Prostate gland (tissue), 2 donors: ENCODE measurements around the gene PYCR2. TPM values are rescaled to one million over a fixed set of nuclear protein-coding genes. Genes with fewer than 3 reads are reported as not detected.
A peak's percentile ranks its signal among the peaks of the same experiment; 100 is the strongest.

Experiments
- DNase-seq: peaks from one replicate; pipeline ENCODE4 v3.0.0-alpha.2; 2019; ENCODE audit warnings: low spot score
- H3K27ac ChIP-seq, 2 donors: fragments of 200-600 bp; sonication (generic); 2 replicates each; pipeline ENCODE4 v1.5.1; 2017 to 2019
- H3K27me3 ChIP-seq: fragments of 200-600 bp; sonication (generic); replicated peaks from 2 replicates; pipeline ENCODE4 v1.5.1; 2019; ENCODE audit not compliant: insufficient read depth
- H3K36me3 ChIP-seq, 2 donors: fragments of 200-600 bp; sonication (generic); 1 replicate in 1 of 2; 2 replicates in 1 of 2; pipeline versions ENCODE4 v1.5.1 to v1.8.1; 2017 to 2019
- H3K4me1 ChIP-seq: fragments of 200-600 bp; sonication (generic); replicated peaks from 2 replicates; pipeline ENCODE4 v1.5.1; 2019
- H3K4me3 ChIP-seq, 2 donors: fragments of 200-600 bp; sonication (generic); 2 replicates each; pipeline ENCODE4 v1.5.1; 2017 to 2019
- H3K9me3 ChIP-seq: fragments of 200-600 bp; sonication (generic); 2 replicates; pipeline ENCODE4 v1.5.1; 2017
- CTCF ChIP-seq, 4 experiments: fragments of 200-600 bp in 2 of 4; fragments of 450-650 bp in 2 of 4; sonication (generic) in 2 of 4; IDR thresholded peaks; 1 replicate in 3 of 4; 2 replicates in 1 of 4; pipeline ENCODE4 v1.5.1; 2016 to 2019; ENCODE audit warnings: antibody characterized with exemption in 4 of 4, mild to moderate bottlenecking in 2 of 4, moderate library complexity in 2 of 4
- POLR2A ChIP-seq: fragments of 450-650 bp; IDR thresholded peaks from one replicate; pipeline ENCODE4 v1.6.1; 2016; ENCODE audit warnings: antibody characterized with exemption, mild to moderate bottlenecking
- POLR2AphosphoS5 ChIP-seq: sonication (generic); formaldehyde crosslinking; IDR thresholded peaks from one replicate; pipeline ENCODE4 v1.6.1; 2017; ENCODE audit warnings: antibody characterized with exemption
- WGBS: methylation state at CpG from one replicate; pipeline ENCODE4 v1.1.5; 2018; 5-methylcytosine and 5-hydroxymethylcytosine counted together
- intact Hi-C: fragments of 100-400 bp; cut with DNase I; formaldehyde crosslinking; loops from one replicate; pipeline ENCODE4 v1.14.2; 2022
- total RNA-seq, 2 donors: library from RNA; depleted of rRNA; stranded (reverse); fragments of >200 nt; gene quantifications; one replicate each; pipeline ENCODE4 v1.1.0, GENCODE V29; 2016

PYCR2 gene
- total RNA-seq, 2 donors from 2014 or later = 70.8 to 80.2 TPM

DNA sequence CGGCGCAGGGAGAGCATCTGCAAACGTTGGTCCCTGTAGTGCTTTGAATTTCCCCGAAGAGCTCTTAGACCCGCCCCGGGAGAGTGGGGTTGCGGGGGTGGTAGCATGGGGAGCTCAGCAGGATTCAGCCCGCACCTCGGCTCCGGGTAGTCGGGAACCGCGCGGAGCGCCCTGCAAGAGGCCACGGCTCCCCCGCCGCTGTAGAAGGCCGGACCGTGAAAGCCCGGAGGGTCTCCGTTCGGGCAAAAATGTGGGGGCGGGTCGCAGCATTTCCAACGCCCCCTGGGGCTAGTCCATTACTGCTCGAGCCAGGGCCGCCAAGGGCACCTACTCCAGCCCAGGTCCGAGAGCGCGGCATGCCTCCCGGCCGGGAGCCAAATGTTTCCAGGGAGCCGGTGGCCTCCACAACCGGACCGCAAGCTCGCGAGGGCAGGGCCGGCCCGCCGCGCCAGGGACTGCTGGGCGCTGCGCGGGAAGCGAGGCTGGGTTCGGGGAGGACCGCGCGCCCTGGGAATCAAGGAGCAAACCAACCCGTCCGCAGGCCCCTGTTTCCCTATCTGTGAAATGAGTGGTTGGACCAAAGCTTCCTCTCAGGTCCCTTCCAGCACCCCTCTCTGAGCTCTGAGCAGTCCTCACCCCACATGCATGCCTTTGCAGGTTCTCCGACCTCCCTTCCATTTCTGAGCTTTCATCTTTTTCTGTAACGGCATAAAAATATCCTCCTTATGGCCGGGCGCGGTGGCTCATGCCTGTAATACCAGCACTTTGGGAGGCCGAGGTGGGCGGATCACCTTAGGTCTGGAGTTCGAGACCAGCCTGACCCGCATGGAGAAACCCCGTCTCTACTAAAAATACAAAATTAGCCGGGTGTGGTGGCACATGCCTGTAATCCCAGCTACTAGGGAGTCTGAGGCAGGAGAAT is 41.1 kb downstream of the PYCR2 start:
- TF ChIP-seq POLR2AphosphoS5 (no peak), POLR2A (peak; percentile 8), CTCF (IDR thresholded peaks at IDR 0.05) (no peak)
- Histone ChIP-seq H3K4me1 (peaks cover 16% of the 10 kb centered on the region), H3K27me3 (no peaks in the 10 kb centered on the region), H3K36me3 (no peaks in the 10 kb centered on the region), H3K9me3 (no peaks in the 10 kb centered on the region), H3K27ac (peak overlapping the region; percentile 94 to 95), H3K4me3 (peak overlapping the region; percentile 78 to 86)
- intact Hi-C loops = loop anchor here (5.0 kb wide), 1 partner anchor 71 kb away; the partner anchor contains the start of gene EPHX1
- WGBS = 7% methylated on average over 62 of the region's 63 CpGs
- peak; percentile 46 for DNase-seq

GRCh38 chr1:225881959-225882693 is 41.9 kb downstream of the PYCR2 start, which contains the start of gene TMEM63A:
TMEM63A (minus strand) TSS chr1:225882380; CDS start chr1:225877580, 4,800 bp downstream.
- intact Hi-C loops = loop anchor here (5.0 kb wide), 1 partner anchor 70 kb away; the partner anchor contains the start of gene EPHX1
- peaks cover 20% of the 10 kb centered on the region for H3K4me1 ChIP-seq
- H3K27me3 ChIP-seq = no peaks in the 10 kb centered on the region
- no peaks in the 10 kb centered on the region for H3K36me3 ChIP-seq
- H3K9me3 ChIP-seq = no peaks in the 10 kb centered on the region
- TF ChIP-seq POLR2A = peak; percentile 90
- TF ChIP-seq POLR2AphosphoS5 = peak; percentile 92
- peak in 3 of 4 experiments; percentile 39 to 63 (median 53) for TF ChIP-seq CTCF (IDR thresholded peaks at IDR 0.05)
- peak within 1 kb of the TSS; percentile 78 to 86 for H3K4me3 ChIP-seq
- 0% methylated on average over 55 of the region's 64 CpGs for WGBS
- peak; percentile 91 for DNase-seq
- H3K27ac ChIP-seq = peak within 1 kb of the TSS; percentile 94 to 95

DNA sequence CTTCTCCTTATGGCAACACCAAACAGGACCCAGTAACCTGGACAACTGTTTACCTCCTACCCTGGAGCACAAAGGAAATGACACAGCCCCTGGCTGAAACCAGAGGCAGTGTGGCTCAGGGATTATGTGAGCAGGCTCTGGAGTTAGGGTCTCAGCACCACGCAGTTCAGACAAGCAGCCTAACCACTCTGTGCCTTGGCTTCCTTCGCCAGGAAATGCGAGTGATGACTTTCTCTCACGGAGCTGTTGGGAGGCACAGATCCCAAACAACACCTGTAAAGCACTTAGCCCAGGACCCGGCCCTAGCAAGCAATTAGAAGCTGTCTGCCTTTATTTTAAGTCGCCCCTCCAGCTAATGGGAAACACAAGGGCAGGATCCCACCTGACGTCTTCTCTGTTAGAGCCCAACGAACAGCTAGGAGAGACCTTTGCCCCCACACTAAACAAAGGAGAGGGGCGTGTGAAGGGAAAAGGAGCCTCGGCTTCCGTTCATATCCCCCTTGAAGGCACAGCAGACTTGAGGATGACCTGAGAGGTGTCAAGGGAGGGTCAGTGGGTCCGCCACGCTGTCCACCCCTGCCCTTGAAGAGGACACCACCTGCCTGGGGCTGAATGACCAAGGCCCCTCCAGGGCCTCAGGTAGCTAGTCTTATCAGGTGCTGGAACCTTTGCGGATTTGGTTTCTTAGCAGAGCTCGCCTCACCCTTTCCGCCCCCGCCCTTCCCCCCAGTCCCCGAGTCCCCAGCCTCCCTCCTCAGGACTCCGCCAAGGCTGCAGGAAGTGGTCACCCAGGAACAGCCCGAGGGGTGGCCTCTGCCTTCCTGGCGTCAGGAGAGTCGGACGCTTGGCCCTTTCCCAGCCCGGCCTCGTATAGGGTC is 42.7 kb downstream of the PYCR2 start:
- peaks cover 20% of the 10 kb centered on the region for H3K4me1 ChIP-seq
- intact Hi-C loops = loop anchor here (5.0 kb wide), 1 partner anchor 69 kb away; the partner anchor contains the start of gene EPHX1
- peak overlapping the region; percentile 94 to 95 for H3K27ac ChIP-seq
- peak overlapping the region; percentile 78 to 86 for H3K4me3 ChIP-seq
- H3K36me3 ChIP-seq = no peaks in the 10 kb centered on the region
- DNase-seq = peak; percentile 37
- H3K9me3 ChIP-seq = no peaks in the 10 kb centered on the region
- H3K27me3 ChIP-seq = no peaks in the 10 kb centered on the region
- TF ChIP-seq POLR2AphosphoS5 = no peak
- TF ChIP-seq CTCF (IDR thresholded peaks at IDR 0.05) = no peak
- no peak for TF ChIP-seq POLR2A
- 4% methylated on average over 25 of the region's 25 CpGs for WGBS

- H3K27ac ChIP-seq = peak overlapping the region; percentile 94 to 95
- H3K27me3 ChIP-seq = no peaks in the 10 kb centered on the region
- peaks cover 20% of the 10 kb centered on the region for H3K4me1 ChIP-seq
These were observed 43.4 kb downstream of the PYCR2 start for GRCh38 chr1:225880636-225881035.

More at GRCh38 chr1:225880636-225881035, 43.4 kb downstream of the PYCR2 start:
- Histone ChIP-seq H3K4me3 (peak overlapping the region; percentile 78 to 86), H3K36me3 (no peaks in the 10 kb centered on the region), H3K9me3 (no peaks in the 10 kb centered on the region)
- WGBS = 46% methylated on average over 5 of the region's 5 CpGs
- intact Hi-C loops = loop anchor here (5.0 kb wide), 1 partner anchor 68 kb away; the partner anchor contains the start of gene EPHX1
- TF ChIP-seq POLR2AphosphoS5 (no peak), POLR2A (no peak), CTCF (IDR thresholded peaks at IDR 0.05) (peak in 1 of 4 experiments; percentile 8)
- DNase-seq = no peak
